ENCODE measurements around the gene PSMF1. TPM values are rescaled to one million over a fixed set of nuclear protein-coding genes. Genes with fewer than 3 reads are reported as not detected.

The PSMF1 gene
- total and polyA plus RNA-seq, 2 donors (not counting 3 experiments of a cell fraction or from before 2014, with no cell fraction given) = 142 to 354 TPM

- H3K27me3 ChIP-seq (ENCODE audit: control insufficient read depth in 2 of 2, insufficient read depth in 2 of 2, low read length in 2 of 2) = no peaks in the 10 kb centered on the region
- H4K20me1 ChIP-seq (replicated peaks; ENCODE audit: control insufficient read depth, extremely low read depth, insufficient read depth, low read length) = no peaks in the 10 kb centered on the region
- DNase-seq (ENCODE audit: low read depth, low spot score) (peak; percentile 25), FAIRE-seq (peak; percentile 79)
- intact Hi-C loops (cut with micrococcal nuclease) = no loop called here
- H3K9me3 ChIP-seq (replicated peaks; ENCODE audit: control insufficient read depth, insufficient read depth, low read length) = no peaks in the 10 kb centered on the region
- CTCF ChIA-PET = interaction anchor here (0.7 to 1.4 kb wide), 3 partner anchors 17 to 59 kb away, joined by 3 to 6 read pairs (median 3); no protein-coding TSS in a partner anchor
- no peaks in the 10 kb centered on the region for H3K9me1 ChIP-seq (replicated peaks; ENCODE audit: control insufficient read depth, extremely low read depth, insufficient read depth, low read length)
- no TSS peak for BruUV-seq (replicated peaks)
- H3K4me2 ChIP-seq (ENCODE audit: insufficient read depth, low read length) = peak overlapping the region; percentile 53
- no peak overlapping the region for H2AFZ ChIP-seq (ENCODE audit: low read depth, low read length)
- no peak overlapping the region for H3K9ac ChIP-seq (replicated peaks; ENCODE audit: extremely low read depth, insufficient read depth, low read length)
- POLR2A ChIA-PET = no interaction called here
- H3K36me3 ChIP-seq (ENCODE audit: control insufficient read depth in 2 of 2, extremely low read depth in 1 of 2, insufficient read depth in 2 of 2, low read length in 2 of 2) = peaks cover 5 to 27% of the 10 kb centered on the region in 2 experiments
- dilution Hi-C loops (cut with MboI; ENCODE audit: extremely low pct_ligation_motif_present, low sequenced_read_pairs) = no loop called here
- H3K79me2 ChIP-seq (ENCODE audit: control insufficient read depth, insufficient read depth, low read length) = no peaks in the 10 kb centered on the region
- peaks cover 17% of the 10 kb centered on the region for H3K4me1 ChIP-seq (ENCODE audit: control insufficient read depth, extremely low read depth, insufficient read depth, low read length)
- TF ChIP-seq POLR2A (IDR thresholded peaks at IDR 0.05; ENCODE audit: low read depth, low read length) (no peak), GATA2 (IDR thresholded peaks at IDR 0.05; ENCODE audit: insufficient read depth, insufficient read length, low read depth, low read length) (no peak), FOS (IDR thresholded peaks at IDR 0.05; ENCODE audit: borderline replicate concordance, insufficient read depth, low read length) (peak; percentile 72), EZH2 (IDR thresholded peaks at IDR 0.05; ENCODE audit: borderline replicate concordance, low read depth, low read length, severe bottlenecking) (no peak), JUN (IDR thresholded peaks at IDR 0.05; ENCODE audit: borderline replicate concordance, insufficient read depth, insufficient read length, low read depth) (peak; percentile 55)
- H3K4me3 ChIP-seq (replicated peaks in 1 of 3; ENCODE audit: insufficient read depth in 1 of 3, low read depth in 1 of 3, low read length in 3 of 3) = no peak overlapping the region
- H3K27ac ChIP-seq (ENCODE audit: insufficient read depth, low read depth, low read length) = no peak overlapping the region
Observed at GRCh38 chr20:1166948-1167720, 48.7 kb downstream of the PSMF1 start.

- no peaks in the 10 kb centered on the region for H3K27me3 ChIP-seq (ENCODE audit: control insufficient read depth in 2 of 2, insufficient read depth in 2 of 2, low read length in 2 of 2)
- dilution Hi-C loops (cut with MboI; ENCODE audit: extremely low pct_ligation_motif_present, low sequenced_read_pairs) = no loop called here
- no peak overlapping the region for H3K9ac ChIP-seq (replicated peaks; ENCODE audit: extremely low read depth, insufficient read depth, low read length)
- H4K20me1 ChIP-seq (replicated peaks; ENCODE audit: control insufficient read depth, extremely low read depth, insufficient read depth, low read length) = no peaks in the 10 kb centered on the region
- peaks cover 17% of the 10 kb centered on the region for H3K4me1 ChIP-seq (ENCODE audit: control insufficient read depth, extremely low read depth, insufficient read depth, low read length)
- H3K4me2 ChIP-seq (ENCODE audit: insufficient read depth, low read length) = no peak overlapping the region
- no peak overlapping the region for H2AFZ ChIP-seq (ENCODE audit: low read depth, low read length)
- H3K79me2 ChIP-seq (ENCODE audit: control insufficient read depth, insufficient read depth, low read length) = no peaks in the 10 kb centered on the region
- DNase-seq (ENCODE audit: low read depth, low spot score) = no peak
- intact Hi-C loops (cut with micrococcal nuclease) = no loop called here
- CTCF ChIA-PET = no interaction called here
- H3K36me3 ChIP-seq (ENCODE audit: control insufficient read depth in 2 of 2, extremely low read depth in 1 of 2, insufficient read depth in 2 of 2, low read length in 2 of 2) = peaks cover 2 to 23% of the 10 kb centered on the region in 2 experiments
- no peak for FAIRE-seq
- no peaks in the 10 kb centered on the region for H3K9me1 ChIP-seq (replicated peaks; ENCODE audit: control insufficient read depth, extremely low read depth, insufficient read depth, low read length)
- H3K9me3 ChIP-seq (replicated peaks; ENCODE audit: control insufficient read depth, insufficient read depth, low read length) = no peaks in the 10 kb centered on the region
- no TSS peak for BruUV-seq (replicated peaks)
- no peak overlapping the region for H3K4me3 ChIP-seq (replicated peaks in 1 of 3; ENCODE audit: insufficient read depth in 1 of 3, low read depth in 1 of 3, low read length in 3 of 3)
- TF ChIP-seq FOS (IDR thresholded peaks at IDR 0.05; ENCODE audit: borderline replicate concordance, insufficient read depth, low read length) (no peak), POLR2AphosphoS5 (IDR thresholded peaks at IDR 0.05; ENCODE audit: insufficient read depth, low read depth, low read length) (no peak), JUN (IDR thresholded peaks at IDR 0.05; ENCODE audit: borderline replicate concordance, insufficient read depth, insufficient read length, low read depth) (no peak), POLR2A (IDR thresholded peaks at IDR 0.05; ENCODE audit: low read depth, low read length) (no peak), MYC (IDR thresholded peaks at IDR 0.05; ENCODE audit: low read depth, low read length) (no peak), GATA2 (IDR thresholded peaks at IDR 0.05; ENCODE audit: insufficient read depth, insufficient read length, low read depth, low read length) (no peak), CTCF (IDR thresholded peaks at IDR 0.05; ENCODE audit: extremely low read depth in 1 of 2, insufficient read depth in 1 of 2, low read depth in 1 of 2, low read length in 2 of 2) (no peak)
- POLR2A ChIA-PET = no interaction called here
- no peak overlapping the region for H3K27ac ChIP-seq (ENCODE audit: insufficient read depth, low read depth, low read length)
Observed at GRCh38 chr20:1169224-1169623, 50.8 kb downstream of the PSMF1 start.

Data from endothelial cell of umbilical vein (primary cell).